ENCODE measurements around the gene PCGF5.

DNA sequence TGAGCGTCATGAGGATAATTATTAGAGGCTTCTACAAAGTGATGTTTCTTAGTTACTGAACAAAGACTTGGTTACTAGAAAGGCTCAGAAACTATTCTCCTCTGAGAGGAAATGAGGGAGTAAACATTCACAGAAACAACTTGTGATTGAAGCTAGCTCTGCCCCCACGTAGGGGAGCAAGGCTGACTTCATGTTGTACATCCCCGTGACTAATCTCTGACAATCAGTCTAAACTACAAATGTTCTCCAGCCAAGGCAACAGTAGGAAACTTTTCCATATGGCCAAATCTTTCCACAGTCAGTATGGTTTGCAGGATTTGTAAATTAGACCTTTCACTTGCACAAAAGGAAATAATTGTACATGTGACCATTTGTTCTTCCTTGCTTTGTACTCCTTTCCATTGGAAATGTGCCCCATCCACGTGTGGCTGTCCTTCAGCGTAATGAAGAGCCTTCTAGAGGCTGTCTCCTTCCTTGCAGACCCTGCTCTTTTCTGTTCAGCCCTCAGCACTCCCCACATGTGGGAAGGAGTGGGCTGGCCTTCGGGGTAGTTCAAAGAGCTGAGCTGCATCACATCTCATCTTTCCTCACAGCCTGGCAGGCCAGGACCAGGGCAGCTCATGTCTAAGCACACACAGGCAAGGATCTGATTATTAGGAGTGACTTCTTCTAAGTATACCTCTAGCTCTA lies 93.5 kb downstream of the PCGF5 start:
- TF ChIP-seq, protein P1, sequence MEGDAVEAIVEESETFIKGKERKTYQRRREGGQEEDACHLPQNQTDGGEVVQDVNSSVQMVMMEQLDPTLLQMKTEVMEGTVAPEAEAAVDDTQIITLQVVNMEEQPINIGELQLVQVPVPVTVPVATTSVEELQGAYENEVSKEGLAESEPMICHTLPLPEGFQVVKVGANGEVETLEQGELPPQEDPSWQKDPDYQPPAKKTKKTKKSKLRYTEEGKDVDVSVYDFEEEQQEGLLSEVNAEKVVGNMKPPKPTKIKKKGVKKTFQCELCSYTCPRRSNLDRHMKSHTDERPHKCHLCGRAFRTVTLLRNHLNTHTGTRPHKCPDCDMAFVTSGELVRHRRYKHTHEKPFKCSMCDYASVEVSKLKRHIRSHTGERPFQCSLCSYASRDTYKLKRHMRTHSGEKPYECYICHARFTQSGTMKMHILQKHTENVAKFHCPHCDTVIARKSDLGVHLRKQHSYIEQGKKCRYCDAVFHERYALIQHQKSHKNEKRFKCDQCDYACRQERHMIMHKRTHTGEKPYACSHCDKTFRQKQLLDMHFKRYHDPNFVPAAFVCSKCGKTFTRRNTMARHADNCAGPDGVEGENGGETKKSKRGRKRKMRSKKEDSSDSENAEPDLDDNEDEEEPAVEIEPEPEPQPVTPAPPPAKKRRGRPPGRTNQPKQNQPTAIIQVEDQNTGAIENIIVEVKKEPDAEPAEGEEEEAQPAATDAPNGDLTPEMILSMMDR (IDR thresholded peaks at IDR 0.05) = no peak
- no peak for TF ChIP-seq POLR2A (IDR thresholded peaks at IDR 0.05)

Measured in thyroid gland (tissue), 4 donors.